KMS-11 (cell line): ENCODE measurements around the gene DYDC1.
"Not testable (repeated sequence)": the region's sequence is repeated elsewhere in the genome, so short reads cannot be mapped to it uniquely, and the experiment has no call there.

ENCODE experiments used
- H2AFZ ChIP-seq: fragments of 200-600 bp; sonication (generic); 2 replicates; pipeline ENCODE4 v1.6.1; 2016; ENCODE audit warnings: antibody characterized with exemption, mixed run types, low read depth
- H3K27ac ChIP-seq: fragments of 200-600 bp; sonication (generic); 2 replicates; pipeline ENCODE4 v1.6.1; 2016; ENCODE audit warnings: mild to moderate bottlenecking, mixed run types
- H3K27me3 ChIP-seq: fragments of 200-600 bp; sonication (generic); 2 replicates; pipeline ENCODE4 v1.6.1; 2017; ENCODE audit warnings: mild to moderate bottlenecking, low read depth, mixed run types, moderate library complexity; ENCODE audit not compliant: insufficient read depth
- H3K36me3 ChIP-seq: fragments of 200-600 bp; sonication (generic); 2 replicates; pipeline ENCODE4 v1.6.1; 2017; ENCODE audit warnings: mild to moderate bottlenecking, mixed run types; ENCODE audit not compliant: insufficient read depth
- H3K4me1 ChIP-seq: fragments of 200-600 bp; sonication (generic); 2 replicates; pipeline ENCODE4 v1.6.1; 2016; ENCODE audit warnings: mild to moderate bottlenecking, low read depth, mixed run types; ENCODE audit not compliant: poor library complexity, severe bottlenecking
- H3K4me2 ChIP-seq: fragments of 200-600 bp; sonication (generic); 2 replicates; pipeline ENCODE4 v1.7.0; 2016; ENCODE audit warnings: mild to moderate bottlenecking, mixed run types
- H3K4me3 ChIP-seq: fragments of 200-600 bp; sonication (generic); IDR thresholded peaks from 2 replicates; pipeline ENCODE4 v1.6.1; 2017; ENCODE audit warnings: low read depth, low read length, mixed read lengths; ENCODE audit not compliant: insufficient read depth
- H3K79me2 ChIP-seq: fragments of 200-600 bp; sonication (generic); 2 replicates; pipeline ENCODE4 v1.6.1; 2016; ENCODE audit warnings: low read depth, mixed run types; ENCODE audit not compliant: insufficient read depth
- H3K9ac ChIP-seq: fragments of 200-600 bp; sonication (generic); 2 replicates; pipeline ENCODE4 v1.6.1; 2016; ENCODE audit warnings: mild to moderate bottlenecking, mixed run types
- H4K20me1 ChIP-seq: fragments of 200-600 bp; sonication (generic); 2 replicates; pipeline ENCODE4 v1.6.1; 2016; ENCODE audit warnings: mild to moderate bottlenecking, mixed run types; ENCODE audit not compliant: insufficient read depth
- TF ChIP-seq, protein P1 (sequence below): fragments of 200-600 bp; sonication (generic); conservative IDR thresholded peaks from 2 replicates; pipeline ENCODE4 v1.6.1; 2017; ENCODE audit warnings: low read depth, mild to moderate bottlenecking, antibody characterized with exemption, low read length, moderate library complexity, mixed read lengths

Gene DYDC1

DNA sequence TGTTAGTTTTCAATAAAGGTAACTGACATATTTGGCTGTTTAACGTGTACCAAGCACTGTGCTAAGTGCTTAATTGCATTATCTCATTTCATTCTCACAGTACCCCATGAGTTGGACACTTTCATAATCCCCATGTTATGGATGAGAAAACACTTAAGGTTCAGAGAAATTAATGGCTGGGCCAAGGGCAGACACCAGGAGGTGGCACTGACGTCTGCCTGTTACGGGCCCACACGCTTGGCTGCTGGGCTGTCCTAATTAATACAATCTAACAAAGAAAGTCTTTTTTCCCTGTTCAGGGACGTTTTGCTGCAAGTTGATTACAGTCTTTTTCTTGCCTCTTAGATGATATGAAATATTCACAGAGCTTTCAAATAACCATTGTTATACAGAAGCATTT is 16.1 kb upstream of the DYDC1 start:
- H3K4me3 ChIP-seq, result no peak overlapping the region
- H3K4me2 ChIP-seq, result no peak overlapping the region
- TF ChIP-seq, protein P1, sequence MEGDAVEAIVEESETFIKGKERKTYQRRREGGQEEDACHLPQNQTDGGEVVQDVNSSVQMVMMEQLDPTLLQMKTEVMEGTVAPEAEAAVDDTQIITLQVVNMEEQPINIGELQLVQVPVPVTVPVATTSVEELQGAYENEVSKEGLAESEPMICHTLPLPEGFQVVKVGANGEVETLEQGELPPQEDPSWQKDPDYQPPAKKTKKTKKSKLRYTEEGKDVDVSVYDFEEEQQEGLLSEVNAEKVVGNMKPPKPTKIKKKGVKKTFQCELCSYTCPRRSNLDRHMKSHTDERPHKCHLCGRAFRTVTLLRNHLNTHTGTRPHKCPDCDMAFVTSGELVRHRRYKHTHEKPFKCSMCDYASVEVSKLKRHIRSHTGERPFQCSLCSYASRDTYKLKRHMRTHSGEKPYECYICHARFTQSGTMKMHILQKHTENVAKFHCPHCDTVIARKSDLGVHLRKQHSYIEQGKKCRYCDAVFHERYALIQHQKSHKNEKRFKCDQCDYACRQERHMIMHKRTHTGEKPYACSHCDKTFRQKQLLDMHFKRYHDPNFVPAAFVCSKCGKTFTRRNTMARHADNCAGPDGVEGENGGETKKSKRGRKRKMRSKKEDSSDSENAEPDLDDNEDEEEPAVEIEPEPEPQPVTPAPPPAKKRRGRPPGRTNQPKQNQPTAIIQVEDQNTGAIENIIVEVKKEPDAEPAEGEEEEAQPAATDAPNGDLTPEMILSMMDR, result no peak
- H3K36me3 ChIP-seq, result no peaks in the 10 kb centered on the region
- H3K27me3 ChIP-seq, result no peaks in the 10 kb centered on the region
- H3K9ac ChIP-seq, result no peak overlapping the region
- no peaks in the 10 kb centered on the region for H4K20me1 ChIP-seq
- no peak overlapping the region for H2AFZ ChIP-seq
- H3K79me2 ChIP-seq, result no peaks in the 10 kb centered on the region
- no peak overlapping the region for H3K27ac ChIP-seq
- H3K4me1 ChIP-seq, result no peaks in the 10 kb centered on the region

DNA sequence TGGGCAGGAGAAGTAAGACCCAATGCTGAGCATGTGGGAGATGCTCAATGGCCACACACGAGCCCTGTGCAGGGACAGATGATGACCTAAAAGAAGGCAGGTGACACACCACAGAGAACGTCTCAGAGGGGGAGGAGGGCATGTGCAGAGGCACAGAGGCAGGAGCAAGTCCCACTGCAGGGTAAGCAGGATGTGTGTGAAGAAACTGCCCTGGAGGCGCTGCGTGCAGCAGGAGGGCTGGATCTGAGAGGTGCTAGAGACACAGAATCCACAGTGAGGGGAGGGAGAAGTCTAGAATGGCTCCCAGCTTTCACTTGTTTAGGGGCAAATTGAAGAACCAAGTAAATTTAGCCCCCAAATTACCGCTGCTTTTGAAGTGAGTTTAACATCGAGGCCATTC is 14.9 kb upstream of the DYDC1 start:
- Histone ChIP-seq H3K4me1 (no peaks in the 10 kb centered on the region), H3K27ac (no peak overlapping the region), H3K27me3 (no peaks in the 10 kb centered on the region), H3K4me3 (no peak overlapping the region), H2AFZ (no peak overlapping the region), H3K9ac (no peak overlapping the region), H4K20me1 (no peaks in the 10 kb centered on the region), H3K4me2 (no peak overlapping the region), H3K79me2 (no peaks in the 10 kb centered on the region), H3K36me3 (no peaks in the 10 kb centered on the region)
- TF ChIP-seq, protein P1, result no peak

DNA sequence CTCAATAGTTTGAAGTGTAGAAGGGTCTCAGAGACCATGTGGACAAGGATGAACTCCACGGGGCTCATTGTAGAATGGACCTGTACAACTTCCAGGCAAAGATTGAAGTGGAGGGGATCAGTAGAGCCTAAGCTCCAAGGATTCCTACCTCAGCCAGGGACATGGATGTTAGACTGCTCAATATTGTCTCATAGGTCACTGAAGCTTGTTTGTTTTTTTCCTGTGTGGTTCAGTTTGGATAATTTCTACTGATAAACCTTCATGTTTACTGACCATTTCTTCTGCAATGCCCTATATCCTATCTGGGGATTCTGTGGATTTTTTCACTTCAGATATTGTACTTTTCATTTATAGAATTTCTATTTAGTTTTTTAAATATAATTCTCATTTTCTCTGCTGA is 9.0 kb upstream of the DYDC1 start:
- Histone ChIP-seq H3K27ac (no peak overlapping the region), H2AFZ (no peak overlapping the region), H3K79me2 (no peaks in the 10 kb centered on the region), H3K36me3 (no peaks in the 10 kb centered on the region), H3K4me3 (no peak overlapping the region), H3K27me3 (no peaks in the 10 kb centered on the region), H4K20me1 (no peaks in the 10 kb centered on the region), H3K9ac (no peak overlapping the region), H3K4me1 (no peaks in the 10 kb centered on the region), H3K4me2 (no peak overlapping the region)
- TF ChIP-seq, protein P1, result no peak

DNA sequence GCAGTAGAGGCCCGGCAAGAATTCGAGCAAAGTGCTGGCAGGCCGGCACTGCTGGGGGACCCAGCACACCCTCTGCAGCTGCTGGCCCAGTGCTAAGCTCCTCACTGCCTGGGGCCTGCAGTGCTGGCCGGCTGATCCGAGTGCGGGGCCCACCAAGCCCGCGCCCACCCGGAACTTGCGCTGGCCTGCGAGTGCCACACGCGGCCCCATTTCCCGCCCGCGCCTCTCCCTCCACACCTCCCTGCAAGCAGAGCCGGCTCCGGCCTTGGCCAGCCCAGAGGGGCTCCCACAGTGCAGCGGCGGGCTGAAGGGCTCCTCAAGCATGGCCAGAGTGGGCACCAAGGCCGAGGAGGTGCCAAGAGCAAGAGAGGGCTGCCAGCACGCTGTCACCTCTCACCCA is 3.1 kb upstream of the DYDC1 start:
- Histone ChIP-seq H3K4me3 (no peak overlapping the region), H3K4me1 (no peaks in the 10 kb centered on the region), H2AFZ (no peak overlapping the region), H3K27ac (no peak overlapping the region), H3K36me3 (no peaks in the 10 kb centered on the region), H3K79me2 (no peaks in the 10 kb centered on the region), H3K9ac (no peak overlapping the region), H4K20me1 (no peaks in the 10 kb centered on the region), H3K4me2 (no peak overlapping the region), H3K27me3 (no peaks in the 10 kb centered on the region)
- TF ChIP-seq, protein P1, result no peak

DNA sequence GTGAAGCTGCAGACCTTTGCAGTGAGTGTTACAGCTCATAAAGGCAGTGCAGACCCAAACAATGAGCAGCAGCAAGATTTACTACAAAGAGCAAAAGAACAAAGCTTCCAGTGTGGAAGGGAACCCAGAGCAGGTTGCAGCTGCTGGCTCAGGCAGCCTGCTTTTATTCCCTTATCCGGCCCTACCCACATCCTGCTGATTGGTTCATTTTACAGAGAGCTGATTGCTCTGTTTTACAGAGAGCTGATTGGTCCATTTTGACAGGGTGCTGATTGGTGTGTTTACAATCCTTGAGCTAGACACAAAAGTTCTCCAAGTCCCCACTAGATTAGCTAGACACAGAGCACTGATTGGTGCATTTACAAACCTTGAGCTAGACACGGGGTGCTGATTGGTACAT is 2.4 kb upstream of the DYDC1 start:
- H3K27me3 ChIP-seq, H3K4me2 ChIP-seq, H3K36me3 ChIP-seq, H3K4me1 ChIP-seq, H3K27ac ChIP-seq, H3K4me3 ChIP-seq, H3K9ac ChIP-seq, H4K20me1 ChIP-seq, H3K79me2 ChIP-seq, H2AFZ ChIP-seq: not testable (repeated sequence)
